Lung (tissue), 12 donors: ENCODE data around the gene LIFR. TPM values are rescaled to one million over a fixed set of nuclear protein-coding genes. Genes with fewer than 3 reads are reported as not detected.
A peak's percentile ranks its signal among the peaks of the same experiment; 100 is the strongest.

Experiments used
- ATAC-seq: fragments of 200-7000 bp; cut with Tn5 transposase; one replicate; pipeline ENCODE4 v1.9.1; 2020; ENCODE audit warnings: moderate number of reproducible peaks; ENCODE audit not compliant: insufficient read depth, low FRiP score
- DNase-seq, 3 donors: peaks; one replicate each; pipeline ENCODE4 v3.0.0-alpha.2; 2013 to 2017
- H3K27ac ChIP-seq, 2 donors: one replicate each; pipeline ENCODE4 v1.5.1; 2013; ENCODE audit warnings: mild to moderate bottlenecking in 2 of 2, moderate library complexity in 2 of 2, control low read depth in 1 of 2, inconsistent platforms in 1 of 2, low read depth in 1 of 2, low read length in 1 of 2
- H3K27me3 ChIP-seq, 3 donors: one replicate each; pipeline ENCODE4 v1.5.1; 2013; ENCODE audit warnings: low read length in 2 of 3; ENCODE audit not compliant: control insufficient read depth in 3 of 3, insufficient read depth in 3 of 3
- H3K36me3 ChIP-seq, 4 donors: one replicate each; pipeline ENCODE4 v1.5.1; 2013; ENCODE audit warnings: low read length in 4 of 4, mild to moderate bottlenecking in 1 of 4, moderate library complexity in 1 of 4; ENCODE audit not compliant: control insufficient read depth in 4 of 4, insufficient read depth in 4 of 4
- H3K4me1 ChIP-seq, 5 donors: one replicate each; pipeline ENCODE4 v1.5.1; 2013; ENCODE audit warnings: low read length in 5 of 5, mild to moderate bottlenecking in 2 of 5, moderate library complexity in 1 of 5; ENCODE audit not compliant: control insufficient read depth in 5 of 5, insufficient read depth in 5 of 5
- H3K4me3 ChIP-seq: one replicate; pipeline ENCODE4 v1.5.1; 2013; ENCODE audit warnings: mild to moderate bottlenecking, control low read depth, moderate library complexity
- H3K9ac ChIP-seq, 2 donors: one replicate each; pipeline ENCODE4 v1.5.1; 2013; ENCODE audit warnings: low read length in 2 of 2, control low read depth in 1 of 2; ENCODE audit not compliant: insufficient read depth in 1 of 2
- H3K9me3 ChIP-seq, 4 donors: one replicate each; pipeline ENCODE4 v1.5.1; 2013; ENCODE audit warnings: low read length in 3 of 4, mild to moderate bottlenecking in 1 of 4, moderate library complexity in 1 of 4; ENCODE audit not compliant: control insufficient read depth in 4 of 4, insufficient read depth in 3 of 4
- CTCF ChIP-seq: IDR thresholded peaks from 2 replicates; pipeline ENCODE4 v1.5.1; 2012; ENCODE audit warnings: mild to moderate bottlenecking; ENCODE audit errors: control extremely low read depth, extremely low read depth
- WGBS, 2 donors: extraction: QIAGEN DNeasy Blood & Tissue Kit; methylation state at CpG; one replicate each; pipeline ENCODE4 v1.1.7; 2013; 5-methylcytosine and 5-hydroxymethylcytosine counted together
- polyA plus RNA-seq, 2 donors: library from polyadenylated mRNA; stranded (reverse); fragments of 200-250 nt; gene quantifications; one replicate each; pipeline ENCODE4 v1.2.1, GENCODE V29; 2013
- total RNA-seq, 2 donors: library from RNA; depleted of rRNA in 1 of 2; stranded (reverse); fragments of >200 nt in 1 of 2; gene quantifications; one replicate each; pipeline ENCODE4 v1.2.1, GENCODE V29; 2014 to 2021
- donor health status: control.
- donor health status: control.
- donor health status: Bipolar disorder and iron deficiency.
- donor health status: healthy.
- donor health status: DM: yes; HTN: yes; CAD: no.

Gene LIFR
- total and polyA plus RNA-seq, 4 donors: 14.2 to 345 (median 37.8) TPM

GRCh38 chr5:38447786-38448185 lies 108.7 kb downstream of the LIFR start:
- H3K36me3 ChIP-seq: no peaks in the 10 kb centered on the region
- peaks cover 0 to 3% (median 0%) of the 10 kb centered on the region in 4 donors for H3K9me3 ChIP-seq
- no peaks in the 10 kb centered on the region for H3K27me3 ChIP-seq
- 48 to 59% methylated on average over 5 of the region's 5 CpGs for WGBS, 2 donors
- no peak overlapping the region for H3K27ac ChIP-seq
- TF ChIP-seq CTCF: no peak
- H3K9ac ChIP-seq: no peak overlapping the region
- ATAC-seq (no peak), DNase-seq (peak in 2 of 3 donors; percentile 56 to 71)
- H3K4me3 ChIP-seq: no peak overlapping the region
- peaks cover 0 to 33% (median 14%) of the 10 kb centered on the region in 5 donors for H3K4me1 ChIP-seq

- 88 to 92% methylated on average over 2 of the region's 2 CpGs for WGBS, 2 donors
- ATAC-seq: no peak
- Histone ChIP-seq H3K4me3 (no peak overlapping the region), H3K4me1 (peaks cover 0 to 33% (median 14%) of the 10 kb centered on the region in 5 donors), H3K9ac (no peak overlapping the region), H3K9me3 (peaks cover 0 to 3% (median 0%) of the 10 kb centered on the region in 4 donors), H3K27ac (no peak overlapping the region), H3K36me3 (no peaks in the 10 kb centered on the region), H3K27me3 (no peaks in the 10 kb centered on the region)
- TF ChIP-seq CTCF: no peak
- no peak for DNase-seq
Observed at GRCh38 chr5:38447056-38447455, 109.4 kb downstream of the LIFR start.

GRCh38 chr5:38446029-38446522 lies 110.4 kb downstream of the LIFR start:
- Histone ChIP-seq H3K27ac (no peak overlapping the region), H3K4me3 (no peak overlapping the region), H3K36me3 (no peaks in the 10 kb centered on the region), H3K4me1 (peaks cover 0 to 33% (median 14%) of the 10 kb centered on the region in 5 donors), H3K9ac (no peak overlapping the region), H3K27me3 (no peaks in the 10 kb centered on the region), H3K9me3 (peaks cover 0 to 3% (median 0%) of the 10 kb centered on the region in 4 donors)
- WGBS, 2 donors: 87% methylated on average over 21 of the region's 21 CpGs
- no peak for TF ChIP-seq CTCF
- ATAC-seq: no peak
- no peak for DNase-seq
